Fibroblast of lung (primary cell): Measurements from ENCODE around the gene INTU. TPM values are rescaled to one million over a fixed set of nuclear protein-coding genes. Genes with fewer than 3 reads are reported as not detected.

Experiments
- DNase-seq, 2 donors: peaks; one replicate each; pipeline versions ENCODE4 v3.0.0 to v3.0.0-alpha.2; 2010; ENCODE audit warnings: low read depth in 2 of 2
- H2AFZ ChIP-seq: 2 replicates; pipeline ENCODE4 v1.5.1; 2012; ENCODE audit warnings: low read length, control low read depth, inconsistent platforms
- H3K27ac ChIP-seq: 2 replicates; pipeline ENCODE4 v1.5.1; 2011; ENCODE audit warnings: low read length, control low read depth; ENCODE audit not compliant: insufficient read depth
- H3K27me3 ChIP-seq: 2 replicates; pipeline ENCODE4 v1.5.1; 2011; ENCODE audit warnings: mild to moderate bottlenecking, low read length; ENCODE audit not compliant: control insufficient read depth, insufficient read depth
- H3K36me3 ChIP-seq: 2 replicates; pipeline ENCODE4 v1.5.1; 2011; ENCODE audit warnings: low read length; ENCODE audit not compliant: control insufficient read depth, insufficient read depth
- H3K4me1 ChIP-seq: 2 replicates; pipeline ENCODE4 v1.5.1; 2011; ENCODE audit warnings: low read length; ENCODE audit not compliant: control insufficient read depth, insufficient read depth; ENCODE audit errors: extremely low read depth
- H3K4me2 ChIP-seq: 2 replicates; pipeline ENCODE4 v1.5.1; 2011; ENCODE audit warnings: low read length, control low read depth; ENCODE audit not compliant: insufficient read depth; ENCODE audit errors: extremely low read depth
- H3K4me3 ChIP-seq, 4 experiments: fragments of 200-600 bp in 1 of 4; sonication (generic) in 1 of 4; replicated peaks in 1 of 4; 2 replicates each; pipeline ENCODE4 v1.5.1; 2011 to 2016; ENCODE audit warnings: low read length in 4 of 4, low read depth in 3 of 4, mild to moderate bottlenecking in 3 of 4, control low read depth in 2 of 4, inconsistent platforms in 1 of 4, mixed read lengths in 1 of 4; ENCODE audit not compliant: insufficient read depth in 1 of 4; ENCODE audit errors: control extremely low read depth in 1 of 4
- H3K79me2 ChIP-seq: 2 replicates; pipeline ENCODE4 v1.5.1; 2012; ENCODE audit warnings: mild to moderate bottlenecking, low read length, inconsistent platforms; ENCODE audit not compliant: control insufficient read depth, insufficient read depth
- H3K9ac ChIP-seq: 2 replicates; pipeline ENCODE4 v1.5.1; 2011; ENCODE audit warnings: mild to moderate bottlenecking, low read length, control low read depth; ENCODE audit not compliant: insufficient read depth
- H3K9me3 ChIP-seq: 2 replicates; pipeline ENCODE4 v1.5.1; 2012; ENCODE audit warnings: low read depth, low read length; ENCODE audit not compliant: control insufficient read depth, insufficient read depth
- H4K20me1 ChIP-seq: 2 replicates; pipeline ENCODE4 v1.5.1; 2011; ENCODE audit warnings: low read length; ENCODE audit not compliant: control insufficient read depth, insufficient read depth; ENCODE audit errors: extremely low read depth
- CTCF ChIP-seq, 2 donors: IDR thresholded peaks in 1 of 2; conservative IDR thresholded peaks in 1 of 2; 1 replicate in 1 of 2; 2 replicates in 1 of 2; pipeline ENCODE4 v1.5.1; 2011 to 2012; ENCODE audit warnings: low read length in 2 of 2, control low read depth in 1 of 2, inconsistent platforms in 1 of 2, low read depth in 1 of 2, mild to moderate bottlenecking in 1 of 2
- EZH2 ChIP-seq: IDR thresholded peaks from 2 replicates; pipeline ENCODE4 v1.5.1; 2012; ENCODE audit warnings: low read length, control low read depth, mild to moderate bottlenecking; ENCODE audit errors: missing control alignments
- polyA plus RNA-seq, 2 donors: library from polyadenylated mRNA; depleted of rRNA in 1 of 2; stranded (reverse) in 1 of 2; unstranded in 1 of 2; fragments of >200 nt; gene quantifications; 2 replicates each; pipeline ENCODE4 v1.2.1, GENCODE V29; 2011 to 2012; ENCODE audit warnings: missing spikeins in 1 of 2
- total RNA-seq: library from RNA; depleted of rRNA; stranded (reverse); fragments of >200 nt; gene quantifications from 2 replicates; pipeline ENCODE4 v1.2.1, GENCODE V29; 2014

The INTU gene
- total and polyA plus RNA-seq, 2 donors (not counting 1 experiment from before 2014, with no cell fraction given): 5.6 to 9.6 TPM

GRCh38 chr4:127656047-127656680 lies 23.4 kb downstream of the INTU start:
- no peaks in the 10 kb centered on the region for H3K27me3 ChIP-seq
- TF ChIP-seq EZH2: no peak
- no peak for TF ChIP-seq CTCF (conservative IDR thresholded peaks at IDR 0.05 in 1 of 2, IDR thresholded peaks at IDR 0.05 in 1 of 2; ENCODE audit: low read depth in 1 of 2, low read length in 2 of 2)
- no peak overlapping the region for H3K4me2 ChIP-seq
- no peak overlapping the region for H3K27ac ChIP-seq
- no peak for DNase-seq
- no peaks in the 10 kb centered on the region for H3K9me3 ChIP-seq
- H3K4me1 ChIP-seq: no peaks in the 10 kb centered on the region
- no peaks in the 10 kb centered on the region for H4K20me1 ChIP-seq
- no peak overlapping the region for H3K4me3 ChIP-seq
- no peaks in the 10 kb centered on the region for H3K36me3 ChIP-seq
- H3K9ac ChIP-seq: no peak overlapping the region
- no peak overlapping the region for H2AFZ ChIP-seq
- H3K79me2 ChIP-seq: no peaks in the 10 kb centered on the region

- Histone ChIP-seq H3K9ac (no peak overlapping the region), H4K20me1 (no peaks in the 10 kb centered on the region), H3K27me3 (no peaks in the 10 kb centered on the region), H3K27ac (no peak overlapping the region), H2AFZ (no peak overlapping the region), H3K4me2 (no peak overlapping the region), H3K9me3 (no peaks in the 10 kb centered on the region), H3K36me3 (no peaks in the 10 kb centered on the region), H3K79me2 (no peaks in the 10 kb centered on the region), H3K4me1 (no peaks in the 10 kb centered on the region), H3K4me3 (no peak overlapping the region)
- no peak for TF ChIP-seq EZH2
- no peak for TF ChIP-seq CTCF (conservative IDR thresholded peaks at IDR 0.05 in 1 of 2, IDR thresholded peaks at IDR 0.05 in 1 of 2; ENCODE audit: low read depth in 1 of 2, low read length in 2 of 2)
- no peak for DNase-seq
These were observed 27.6 kb downstream of the INTU start for GRCh38 chr4:127660284-127660885.

GRCh38 chr4:127667116-127667515 lies 34.4 kb downstream of the INTU start:
- Histone ChIP-seq H3K79me2 (no peaks in the 10 kb centered on the region), H3K9ac (no peak overlapping the region), H3K4me1 (no peaks in the 10 kb centered on the region), H3K27me3 (no peaks in the 10 kb centered on the region), H3K9me3 (no peaks in the 10 kb centered on the region), H3K4me3 (no peak overlapping the region), H3K4me2 (no peak overlapping the region), H4K20me1 (no peaks in the 10 kb centered on the region), H2AFZ (no peak overlapping the region), H3K27ac (no peak overlapping the region), H3K36me3 (no peaks in the 10 kb centered on the region)
- no peak for TF ChIP-seq EZH2
- TF ChIP-seq CTCF (conservative IDR thresholded peaks at IDR 0.05 in 1 of 2, IDR thresholded peaks at IDR 0.05 in 1 of 2; ENCODE audit: low read depth in 1 of 2, low read length in 2 of 2): no peak
- DNase-seq: no peak
